ENCODE results near the gene SLC1A2.
A peak's percentile ranks its signal among the peaks of the same experiment; 100 is the strongest.

SLC1A2 gene

GRCh38 chr11:35242412-35243242, 176.7 kb downstream of the SLC1A2 start:
- no peak overlapping the region for H3K4me3 ChIP-seq (ENCODE audit: low read length)
- TF ChIP-seq, protein P1, sequence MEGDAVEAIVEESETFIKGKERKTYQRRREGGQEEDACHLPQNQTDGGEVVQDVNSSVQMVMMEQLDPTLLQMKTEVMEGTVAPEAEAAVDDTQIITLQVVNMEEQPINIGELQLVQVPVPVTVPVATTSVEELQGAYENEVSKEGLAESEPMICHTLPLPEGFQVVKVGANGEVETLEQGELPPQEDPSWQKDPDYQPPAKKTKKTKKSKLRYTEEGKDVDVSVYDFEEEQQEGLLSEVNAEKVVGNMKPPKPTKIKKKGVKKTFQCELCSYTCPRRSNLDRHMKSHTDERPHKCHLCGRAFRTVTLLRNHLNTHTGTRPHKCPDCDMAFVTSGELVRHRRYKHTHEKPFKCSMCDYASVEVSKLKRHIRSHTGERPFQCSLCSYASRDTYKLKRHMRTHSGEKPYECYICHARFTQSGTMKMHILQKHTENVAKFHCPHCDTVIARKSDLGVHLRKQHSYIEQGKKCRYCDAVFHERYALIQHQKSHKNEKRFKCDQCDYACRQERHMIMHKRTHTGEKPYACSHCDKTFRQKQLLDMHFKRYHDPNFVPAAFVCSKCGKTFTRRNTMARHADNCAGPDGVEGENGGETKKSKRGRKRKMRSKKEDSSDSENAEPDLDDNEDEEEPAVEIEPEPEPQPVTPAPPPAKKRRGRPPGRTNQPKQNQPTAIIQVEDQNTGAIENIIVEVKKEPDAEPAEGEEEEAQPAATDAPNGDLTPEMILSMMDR (conservative IDR thresholded peaks at IDR 0.05; ENCODE audit: low read depth, low read length), result no peak
- no peak for DNase-seq (ENCODE audit: low read depth)

- DNase-seq (ENCODE audit: low read depth), result no peak
- H3K4me3 ChIP-seq (ENCODE audit: low read length), result no peak overlapping the region
- TF ChIP-seq, protein P1 (conservative IDR thresholded peaks at IDR 0.05; ENCODE audit: low read depth, low read length), result no peak
Measured at GRCh38 chr11:35241531-35241930, 177.8 kb downstream of the SLC1A2 start.

DNA sequence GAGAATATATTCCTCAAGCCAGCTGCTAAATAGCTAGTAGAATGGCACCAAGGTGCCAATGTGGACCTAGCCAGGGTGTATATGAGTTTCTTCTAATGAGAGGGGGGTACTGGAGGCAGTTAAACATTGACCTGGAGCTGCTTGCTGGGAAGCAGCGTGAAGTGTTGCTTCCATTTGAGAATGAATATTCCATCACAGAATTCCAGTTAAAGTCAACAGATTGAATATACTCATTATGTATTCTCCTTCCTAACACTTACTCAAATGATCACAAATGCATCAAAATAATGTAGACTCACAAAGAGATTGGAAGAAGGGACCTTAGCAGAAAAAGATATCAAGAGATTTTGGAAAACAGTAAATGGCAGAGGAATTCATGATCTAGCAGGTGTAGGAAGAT, 178.3 kb downstream of the SLC1A2 start:
- TF ChIP-seq, protein P1 (conservative IDR thresholded peaks at IDR 0.05; ENCODE audit: low read depth, low read length), result no peak
- DNase-seq (ENCODE audit: low read depth), result no peak
- H3K4me3 ChIP-seq (ENCODE audit: low read length), result no peak overlapping the region

DNA sequence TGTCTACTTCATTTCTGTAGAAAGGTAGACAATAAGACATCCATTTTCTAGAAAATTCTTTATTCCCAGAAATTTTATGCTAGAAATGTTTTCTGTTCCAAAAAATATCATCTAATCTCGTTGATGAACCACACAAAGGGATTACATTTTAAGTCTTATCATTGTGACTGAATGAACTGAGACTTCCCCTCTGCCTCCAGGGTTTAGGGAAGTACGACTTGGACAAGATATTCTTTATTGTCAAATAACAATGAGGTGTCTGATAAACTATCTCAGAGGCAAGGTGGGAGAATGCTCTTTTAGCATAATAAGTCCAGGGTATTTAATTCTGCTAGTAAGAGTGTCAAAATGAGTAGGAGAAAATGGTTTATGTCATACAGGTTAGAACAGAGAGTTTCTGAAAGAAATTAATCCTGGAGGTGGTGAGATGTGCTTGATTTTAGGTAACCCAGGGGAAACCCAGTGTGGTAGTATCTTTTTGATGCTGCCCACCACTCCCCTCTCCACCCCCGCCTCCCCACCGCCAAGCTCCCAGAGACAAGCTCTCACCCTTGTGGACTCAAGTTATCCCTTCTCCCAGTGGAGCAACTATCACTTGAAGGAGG, 179.8 kb downstream of the SLC1A2 start:
- no peak overlapping the region for H3K4me3 ChIP-seq (ENCODE audit: low read length)
- TF ChIP-seq, protein P1 (conservative IDR thresholded peaks at IDR 0.05; ENCODE audit: low read depth, low read length), result no peak
- no peak for DNase-seq (ENCODE audit: low read depth)

DNA sequence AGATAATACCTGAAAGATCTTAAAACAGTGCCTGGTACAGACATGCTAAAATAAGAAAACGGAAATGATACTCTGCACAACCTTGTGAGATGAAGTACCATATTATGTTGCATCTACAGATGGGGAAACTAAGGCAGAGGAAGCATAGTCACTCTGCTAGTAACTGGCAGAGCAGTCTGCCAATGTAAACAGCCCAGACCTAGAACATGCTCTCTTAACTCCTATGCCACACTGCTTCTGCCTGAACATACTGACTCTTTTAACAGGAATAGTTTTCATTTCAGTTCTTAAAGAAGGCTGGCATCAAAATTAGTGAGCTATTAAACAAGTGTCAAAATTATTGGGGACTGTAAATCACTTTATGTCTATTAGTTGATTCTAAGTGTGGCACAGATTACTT, 180.5 kb downstream of the SLC1A2 start:
- TF ChIP-seq, protein P1 (conservative IDR thresholded peaks at IDR 0.05; ENCODE audit: low read depth, low read length), result no peak
- no peak for DNase-seq (ENCODE audit: low read depth)
- no peak overlapping the region for H3K4me3 ChIP-seq (ENCODE audit: low read length)

DNA sequence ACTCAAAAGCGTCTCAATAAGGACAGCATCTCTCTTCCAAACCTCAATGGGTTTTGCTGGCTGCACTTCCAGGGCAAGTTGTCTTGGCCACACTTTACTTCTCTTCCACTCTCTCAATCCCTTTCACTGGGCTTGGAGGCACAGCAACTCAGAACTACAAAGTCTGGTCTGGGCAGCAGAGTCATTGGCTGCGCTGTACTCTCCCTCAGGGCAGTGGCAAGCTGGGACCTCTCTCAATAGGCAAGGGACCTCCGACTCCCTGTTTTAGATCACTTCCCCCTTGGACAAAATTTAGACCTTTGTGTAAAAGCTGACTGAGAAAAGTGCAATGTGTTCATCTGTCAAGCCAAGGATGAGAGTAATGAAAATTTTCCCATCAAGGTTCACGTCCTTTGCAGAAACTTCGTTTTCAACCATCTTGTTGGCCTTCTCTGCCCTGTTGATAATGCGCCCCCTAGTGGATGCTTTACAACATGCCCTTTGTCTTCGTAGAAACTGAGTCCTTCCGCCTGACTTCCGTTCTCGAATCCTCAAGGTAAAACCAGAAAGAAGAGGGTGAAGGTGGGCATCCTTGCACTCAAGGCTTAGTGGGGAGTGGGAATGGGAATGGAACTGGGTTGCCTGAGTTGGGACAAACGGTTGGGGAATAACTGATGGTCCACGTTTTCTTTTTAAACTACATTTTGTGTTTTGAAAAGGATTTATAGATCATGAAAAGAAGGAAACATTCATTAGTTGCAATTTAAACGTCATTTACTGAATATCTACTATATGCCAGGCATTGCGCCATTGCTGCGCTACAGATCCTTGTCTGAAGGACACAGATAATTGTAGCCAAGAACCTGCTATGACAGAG, 181.3 kb downstream of the SLC1A2 start:
- peak; percentile 24 for DNase-seq (ENCODE audit: low read depth)

More for the DNA sequence above, 181.3 kb downstream of the SLC1A2 start:
- TF ChIP-seq, protein P1 (conservative IDR thresholded peaks at IDR 0.05; ENCODE audit: low read depth, low read length), result peak; percentile 76
- no peak overlapping the region for H3K4me3 ChIP-seq (ENCODE audit: low read length)
